MCF 10A (cell line): Measurements from ENCODE around the gene ARL6IP1. TPM values are rescaled to one million over a fixed set of nuclear protein-coding genes. Genes with fewer than 3 reads are reported as not detected.

Experiments used
- BruUV-seq: library from RNA; stranded (reverse); fragments of 400-500 nt; replicated peaks from 2 replicates; lab custom pipeline; 2021; lab: Mats Ljungman, UMichigan
- CTCF ChIA-PET: fragments of 300-600 bp; sonication (Branson Sonifier 250); formaldehyde crosslinking; extraction: SDS; loops from one replicate; lab custom pipeline; 2021; ENCODE audit warnings: antibody characterized with exemption, inconsistent platforms; lab: Yijun Ruan, JAX
- POLR2A ChIA-PET: fragments of 300-600, 350-650 bp; sonication (Branson Sonifier 250); formaldehyde crosslinking; extraction: SDS; loops from one replicate; lab custom pipeline; 2020; ENCODE audit warnings: antibody characterized with exemption, inconsistent platforms; lab: Yijun Ruan, JAX
- DNase-seq: peaks from one replicate; pipeline ENCODE4 v3.0.0-alpha.2; 2018; ENCODE audit not compliant: unreplicated experiment
- H3K27ac Mint-ChIP-seq: one replicate; pipeline ENCODE4 v1.8.0; 2022; ENCODE audit warnings: mild to moderate bottlenecking, low read depth, mixed read lengths; ENCODE audit not compliant: unreplicated experiment
- H3K27me3 Mint-ChIP-seq: one replicate; pipeline ENCODE4 v1.8.0; 2022; ENCODE audit warnings: mixed read lengths; ENCODE audit not compliant: insufficient read depth, unreplicated experiment
- H3K36me3 Mint-ChIP-seq: one replicate; pipeline ENCODE4 v1.8.0; 2022; ENCODE audit warnings: mild to moderate bottlenecking, moderate library complexity, mixed read lengths; ENCODE audit not compliant: insufficient read depth, unreplicated experiment
- H3K4me1 Mint-ChIP-seq: one replicate; pipeline ENCODE4 v1.8.0; 2022; ENCODE audit warnings: mixed read lengths; ENCODE audit not compliant: insufficient read depth, unreplicated experiment
- H3K4me3 Mint-ChIP-seq: one replicate; pipeline ENCODE4 v1.8.0; 2022; ENCODE audit warnings: mild to moderate bottlenecking, moderate library complexity, mixed read lengths; ENCODE audit not compliant: unreplicated experiment
- H3K9me3 Mint-ChIP-seq: one replicate; pipeline ENCODE4 v1.8.0; 2022; ENCODE audit warnings: mixed read lengths; ENCODE audit not compliant: unreplicated experiment
- CTCF ChIP-seq: fragments of 200-600 bp; IDR thresholded peaks from one replicate; pipeline ENCODE4 v1.8.0; 2022; ENCODE audit warnings: antibody characterized with exemption, mild to moderate bottlenecking; ENCODE audit not compliant: unreplicated experiment
- intact Hi-C: fragments of 100-400 bp; cut with micrococcal nuclease; formaldehyde crosslinking; loops from 2 replicates; pipeline ENCODE4 v1.14.1; 2022
- total RNA-seq: library from RNA; stranded (reverse); gene quantifications from 2 replicates; pipeline ENCODE4 v1.2.3, GENCODE V29; 2022

The ARL6IP1 gene
- total RNA-seq, 1 experiment from 2014 or later = 120 TPM

DNA sequence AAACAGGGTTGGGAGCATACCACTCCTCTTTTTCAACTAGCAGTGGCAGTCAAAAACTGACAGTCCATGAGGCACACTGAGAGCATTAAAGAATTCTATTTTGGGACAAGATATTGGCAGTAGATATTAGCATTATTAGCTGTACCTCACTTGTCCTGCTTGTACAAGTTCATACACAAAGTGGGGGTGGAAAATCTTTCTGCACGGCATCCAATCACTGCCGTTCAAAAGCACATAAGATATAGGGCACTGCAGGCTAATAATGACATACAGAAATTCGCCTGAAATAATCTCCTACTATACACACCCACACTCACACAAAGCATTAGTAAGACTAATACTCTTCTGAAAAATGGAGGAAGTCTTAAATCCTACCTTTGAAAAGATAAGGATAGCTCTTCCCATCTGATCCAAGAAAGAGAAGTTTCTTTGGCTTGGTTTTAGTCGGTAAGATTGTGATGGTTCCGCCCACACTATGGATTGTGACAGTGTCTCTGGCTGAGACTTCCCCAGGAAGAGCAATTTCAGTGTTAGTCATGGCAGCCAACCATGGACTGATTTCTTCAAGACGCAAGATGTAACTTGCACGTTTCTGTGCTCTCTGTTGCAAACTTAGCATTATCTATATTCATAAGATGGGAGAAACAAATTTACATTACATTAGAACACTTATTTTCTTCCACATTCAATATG, 40.6 kb upstream of the ARL6IP1 start:
- no peak overlapping the region for H3K4me3 Mint-ChIP-seq
- DNase-seq = peak; percentile 6
- TF ChIP-seq CTCF = no peak
- H3K27me3 Mint-ChIP-seq = no peaks in the 10 kb centered on the region
- ChIA-PET CTCF (interaction anchor here (0.6 to 1.5 kb wide), 3 partner anchors 12 to 128 kb away, joined by 3 to 5 read pairs (median 4); no protein-coding TSS in a partner anchor), POLR2A (interaction anchor here (1.2 to 1.9 kb wide), 2 partner anchors 9 to 36 kb away, joined by 3 to 4 read pairs; no protein-coding TSS in a partner anchor)
- no peaks in the 10 kb centered on the region for H3K9me3 Mint-ChIP-seq
- H3K27ac Mint-ChIP-seq = no peak overlapping the region
- no TSS peak for BruUV-seq
- intact Hi-C loops = no loop called here
- H3K36me3 Mint-ChIP-seq = peaks cover 100% of the 10 kb centered on the region
- H3K4me1 Mint-ChIP-seq = peaks cover 14% of the 10 kb centered on the region

DNA sequence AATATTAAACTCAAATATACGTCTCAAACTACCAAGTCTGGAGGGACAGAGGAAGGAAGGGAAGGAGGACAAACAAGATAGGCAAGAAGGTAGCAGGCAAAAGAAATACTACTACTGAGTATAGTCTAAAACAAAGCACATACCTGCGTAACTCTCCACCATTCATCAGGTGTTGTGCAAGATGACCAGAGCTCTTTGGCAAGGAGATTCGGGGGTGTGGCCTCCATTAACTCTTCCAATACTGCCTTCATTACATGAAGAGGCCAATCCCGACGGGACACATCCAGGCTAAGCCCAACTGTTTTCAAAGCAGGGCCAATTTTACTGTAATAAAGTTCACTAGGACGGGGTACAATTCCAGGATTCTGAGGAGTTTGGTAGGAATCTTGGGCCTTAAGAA, 38.2 kb upstream of the ARL6IP1 start:
- H3K36me3 Mint-ChIP-seq = peaks cover 100% of the 10 kb centered on the region
- no TSS peak for BruUV-seq
- ChIA-PET POLR2A (interaction anchor here (1.2 to 1.8 kb wide), 6 partner anchors 10 to 93 kb away, joined by 3 to 15 read pairs (median 6); partner anchors contain the start of gene ARL6IP1), CTCF (interaction anchor here (0.9 to 1.9 kb wide), 3 partner anchors 23 to 130 kb away, joined by 3 to 8 read pairs (median 3); partner anchors contain the start of gene ARL6IP1)
- intact Hi-C loops = no loop called here
- no peak for TF ChIP-seq CTCF
- peak overlapping the region; percentile 31 for H3K4me3 Mint-ChIP-seq
- H3K27me3 Mint-ChIP-seq = no peaks in the 10 kb centered on the region
- peak overlapping the region; percentile 88 for H3K27ac Mint-ChIP-seq
- DNase-seq = peak; percentile 91
- peaks cover 14% of the 10 kb centered on the region for H3K4me1 Mint-ChIP-seq
- no peaks in the 10 kb centered on the region for H3K9me3 Mint-ChIP-seq

DNA sequence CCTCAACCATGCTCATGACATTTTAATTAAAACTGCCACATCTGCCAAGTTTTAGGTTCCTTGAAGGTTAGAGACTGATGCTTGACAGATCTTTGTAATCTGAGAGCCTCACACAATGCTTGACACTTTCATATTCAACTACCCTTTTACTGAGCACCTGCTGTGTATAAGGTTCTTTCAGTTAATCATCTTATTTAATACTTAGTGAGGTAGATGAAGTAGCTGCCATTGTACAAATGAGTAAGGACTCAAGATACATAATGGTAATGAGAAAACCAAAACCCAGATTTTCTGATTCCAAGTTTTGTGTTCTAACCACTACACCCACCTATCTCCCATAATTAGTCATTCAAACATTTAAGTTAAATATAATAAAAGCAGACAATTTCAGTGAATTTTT, 35.4 kb upstream of the ARL6IP1 start:
- CTCF ChIA-PET = interaction anchor here (0.6 to 3.6 kb wide), 5 partner anchors 9 to 232 kb away, joined by 3 to 18 read pairs (median 3); partner anchors contain the start of gene ARL6IP1
- DNase-seq = no peak
- Mint-ChIP-seq H3K27ac (no peak overlapping the region), H3K4me1 (peaks cover 14% of the 10 kb centered on the region), H3K27me3 (no peaks in the 10 kb centered on the region), H3K36me3 (peaks cover 100% of the 10 kb centered on the region), H3K4me3 (no peak overlapping the region), H3K9me3 (no peaks in the 10 kb centered on the region)
- TF ChIP-seq CTCF = no peak
- POLR2A ChIA-PET = interaction anchor here (1.3 to 1.6 kb wide), 2 partner anchors 13 to 33 kb away, joined by 3 to 5 read pairs; no protein-coding TSS in a partner anchor
- intact Hi-C loops = no loop called here
- BruUV-seq = no TSS peak

- peaks cover 99% of the 10 kb centered on the region for H3K36me3 Mint-ChIP-seq
- POLR2A ChIA-PET = interaction anchor here (0.7 to 1.2 kb wide), 2 partner anchors 17 to 128 kb away, joined by 3 to 4 read pairs; no protein-coding TSS in a partner anchor
- BruUV-seq = no TSS peak
- no peak for DNase-seq
- peaks cover 8% of the 10 kb centered on the region for H3K4me1 Mint-ChIP-seq
- no peak for TF ChIP-seq CTCF
- H3K9me3 Mint-ChIP-seq = no peaks in the 10 kb centered on the region
- H3K27me3 Mint-ChIP-seq = no peaks in the 10 kb centered on the region
- intact Hi-C loops = no loop called here
- CTCF ChIA-PET = interaction anchor here (0.6 to 1.2 kb wide), 4 partner anchors 13 to 41 kb away, joined by 3 to 5 read pairs (median 4); no protein-coding TSS in a partner anchor
- H3K4me3 Mint-ChIP-seq = no peak overlapping the region
- no peak overlapping the region for H3K27ac Mint-ChIP-seq
Measured at GRCh38 chr16:18834864-18835263, 33.5 kb upstream of the ARL6IP1 start.
